MM.1S (cell line): ENCODE results near the gene TTLL11.

Experiments used
- EZH2 ChIP-seq: fragments of 300-600 bp; sonication (generic); optimal IDR thresholded peaks from 2 replicates; pipeline ENCODE3; 2017; ENCODE audit warnings: low read depth, mild to moderate bottlenecking, antibody characterized with exemption, low read length, mixed read lengths
- TF ChIP-seq, protein P1 (sequence below): fragments of 300-600 bp; sonication (generic); IDR thresholded peaks from 2 replicates; pipeline ENCODE4 v1.5.1; 2016; ENCODE audit warnings: antibody characterized with exemption, low read length, mixed read lengths

DNA sequence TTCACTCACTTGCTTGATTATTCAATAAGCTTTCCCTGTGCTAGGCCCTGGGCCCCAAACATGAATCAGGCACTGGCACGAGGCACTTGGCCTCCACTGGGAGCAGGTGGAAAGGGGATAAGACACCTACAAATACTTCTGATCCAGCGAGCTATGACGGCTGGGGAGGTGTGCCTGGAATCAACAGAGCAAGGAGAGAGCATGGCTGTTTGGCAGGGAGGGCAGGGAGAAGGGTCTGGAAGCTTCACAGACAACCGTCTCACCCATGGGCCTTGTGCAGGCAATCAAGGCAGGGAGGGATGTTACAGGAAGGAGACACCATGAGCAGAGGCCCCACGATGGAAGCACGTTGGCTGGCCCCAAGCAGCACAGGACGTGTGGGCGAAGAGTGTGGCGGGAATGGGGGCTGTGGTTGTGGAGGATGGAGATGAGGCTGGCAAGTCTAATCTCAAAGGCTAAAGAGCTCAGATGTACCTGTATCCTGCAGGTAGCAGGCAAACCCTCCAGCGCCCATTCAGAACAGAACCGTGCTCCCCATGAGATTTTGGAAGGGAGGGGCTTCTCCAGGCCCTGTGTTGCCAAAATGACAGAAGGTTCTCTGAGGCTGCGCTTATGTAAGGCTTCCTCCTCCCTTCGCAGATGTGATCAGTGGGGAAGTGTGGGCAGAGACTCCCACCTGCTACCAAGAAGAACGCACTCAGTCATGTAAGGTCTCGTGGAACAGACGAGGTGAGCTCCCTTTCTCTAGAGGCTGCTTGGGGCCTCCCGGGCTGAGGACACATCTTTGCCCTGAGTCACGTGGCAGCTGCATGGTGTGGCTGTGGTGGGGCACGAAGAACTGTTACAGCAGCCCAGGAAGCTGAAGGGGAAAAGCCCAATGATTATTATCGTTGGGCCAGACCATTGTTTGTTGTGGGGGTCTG lies 252.0 kb downstream of the TTLL11 start:
- TF ChIP-seq, protein P1, sequence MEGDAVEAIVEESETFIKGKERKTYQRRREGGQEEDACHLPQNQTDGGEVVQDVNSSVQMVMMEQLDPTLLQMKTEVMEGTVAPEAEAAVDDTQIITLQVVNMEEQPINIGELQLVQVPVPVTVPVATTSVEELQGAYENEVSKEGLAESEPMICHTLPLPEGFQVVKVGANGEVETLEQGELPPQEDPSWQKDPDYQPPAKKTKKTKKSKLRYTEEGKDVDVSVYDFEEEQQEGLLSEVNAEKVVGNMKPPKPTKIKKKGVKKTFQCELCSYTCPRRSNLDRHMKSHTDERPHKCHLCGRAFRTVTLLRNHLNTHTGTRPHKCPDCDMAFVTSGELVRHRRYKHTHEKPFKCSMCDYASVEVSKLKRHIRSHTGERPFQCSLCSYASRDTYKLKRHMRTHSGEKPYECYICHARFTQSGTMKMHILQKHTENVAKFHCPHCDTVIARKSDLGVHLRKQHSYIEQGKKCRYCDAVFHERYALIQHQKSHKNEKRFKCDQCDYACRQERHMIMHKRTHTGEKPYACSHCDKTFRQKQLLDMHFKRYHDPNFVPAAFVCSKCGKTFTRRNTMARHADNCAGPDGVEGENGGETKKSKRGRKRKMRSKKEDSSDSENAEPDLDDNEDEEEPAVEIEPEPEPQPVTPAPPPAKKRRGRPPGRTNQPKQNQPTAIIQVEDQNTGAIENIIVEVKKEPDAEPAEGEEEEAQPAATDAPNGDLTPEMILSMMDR: no peak
- TF ChIP-seq EZH2: no peak
